Neural progenitor cell (in vitro differentiated cells): ENCODE data around the gene ARL4A.
"Not testable (repeated sequence)": the region's sequence is repeated elsewhere in the genome, so short reads cannot be mapped to it uniquely, and the experiment has no call there.

Source experiments
- EZH2 ChIP-seq: fragments of 200-600 bp; sonication (generic); IDR thresholded peaks from 2 replicates; pipeline ENCODE4 v1.6.1; 2017; ENCODE audit warnings: antibody characterized with exemption, mild to moderate bottlenecking, moderate library complexity
- TF ChIP-seq, protein P1 (sequence below): fragments of 200-600 bp; sonication (generic); IDR thresholded peaks from 2 replicates; pipeline ENCODE4 v1.5.1; 2017; ENCODE audit warnings: antibody characterized with exemption, mild to moderate bottlenecking

DNA sequence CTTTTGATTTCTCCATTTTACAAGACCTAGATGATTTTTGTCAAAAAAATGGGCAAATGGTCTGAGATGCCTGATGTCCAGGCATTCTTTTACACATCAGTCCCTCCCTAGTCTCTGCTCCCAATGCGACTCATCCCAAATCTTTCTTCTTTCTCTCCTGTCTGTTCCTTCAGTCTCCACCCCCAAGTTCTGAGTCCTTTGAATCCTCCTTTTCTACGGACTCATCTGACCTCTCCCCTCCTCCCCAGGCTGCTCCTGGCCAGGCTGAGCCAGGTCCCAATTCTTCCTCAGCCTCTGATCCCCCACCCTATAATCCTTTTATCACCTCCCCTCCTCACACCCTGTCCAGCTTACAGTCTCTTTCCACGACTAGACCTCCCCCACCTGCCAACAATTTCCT, 26.4 kb upstream of the ARL4A start:
- TF ChIP-seq EZH2, result not testable (repeated sequence)
- TF ChIP-seq, protein P1, sequence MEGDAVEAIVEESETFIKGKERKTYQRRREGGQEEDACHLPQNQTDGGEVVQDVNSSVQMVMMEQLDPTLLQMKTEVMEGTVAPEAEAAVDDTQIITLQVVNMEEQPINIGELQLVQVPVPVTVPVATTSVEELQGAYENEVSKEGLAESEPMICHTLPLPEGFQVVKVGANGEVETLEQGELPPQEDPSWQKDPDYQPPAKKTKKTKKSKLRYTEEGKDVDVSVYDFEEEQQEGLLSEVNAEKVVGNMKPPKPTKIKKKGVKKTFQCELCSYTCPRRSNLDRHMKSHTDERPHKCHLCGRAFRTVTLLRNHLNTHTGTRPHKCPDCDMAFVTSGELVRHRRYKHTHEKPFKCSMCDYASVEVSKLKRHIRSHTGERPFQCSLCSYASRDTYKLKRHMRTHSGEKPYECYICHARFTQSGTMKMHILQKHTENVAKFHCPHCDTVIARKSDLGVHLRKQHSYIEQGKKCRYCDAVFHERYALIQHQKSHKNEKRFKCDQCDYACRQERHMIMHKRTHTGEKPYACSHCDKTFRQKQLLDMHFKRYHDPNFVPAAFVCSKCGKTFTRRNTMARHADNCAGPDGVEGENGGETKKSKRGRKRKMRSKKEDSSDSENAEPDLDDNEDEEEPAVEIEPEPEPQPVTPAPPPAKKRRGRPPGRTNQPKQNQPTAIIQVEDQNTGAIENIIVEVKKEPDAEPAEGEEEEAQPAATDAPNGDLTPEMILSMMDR, result not testable (repeated sequence)
